GM12865 (cell line): ENCODE results near the gene ADGRL1.
"Not testable (repeated sequence)": the region's sequence is repeated elsewhere in the genome, so short reads cannot be mapped to it uniquely, and the experiment has no call there.

ENCODE experiments used
- DNase-seq: peaks from one replicate; pipeline ENCODE4 v3.0.0; 2010; ENCODE audit warnings: low read depth
- H3K4me3 ChIP-seq: 2 replicates; pipeline ENCODE4 v1.5.1; 2011; ENCODE audit warnings: mild to moderate bottlenecking, low read depth, low read length, control low read depth
- TF ChIP-seq, protein P1 (sequence below): IDR thresholded peaks from 2 replicates; pipeline ENCODE4 v1.5.1; 2011; ENCODE audit warnings: low read length, control low read depth, low read depth, inconsistent platforms; ENCODE audit not compliant: insufficient read depth; ENCODE audit errors: missing control alignments

ADGRL1 gene

DNA sequence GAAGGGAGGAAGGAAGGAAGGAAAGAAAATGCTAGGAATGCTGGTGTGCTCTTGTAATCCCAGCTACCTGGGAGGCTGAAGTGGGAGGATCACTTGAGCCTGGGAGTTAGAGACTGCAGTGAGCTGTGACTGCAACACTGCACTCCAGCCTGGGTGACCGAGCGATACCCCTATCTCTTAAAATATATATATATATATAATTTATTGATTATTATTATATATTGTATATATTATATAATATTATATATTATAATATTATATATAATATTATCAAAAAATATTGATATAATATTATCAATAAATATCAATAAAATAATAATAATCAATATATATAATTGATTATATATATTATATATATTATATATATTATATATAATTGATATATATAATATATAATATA lies 8.6 kb upstream of the ADGRL1 start:
- no peak overlapping the region for H3K4me3 ChIP-seq
- no peak for DNase-seq
- TF ChIP-seq, protein P1, sequence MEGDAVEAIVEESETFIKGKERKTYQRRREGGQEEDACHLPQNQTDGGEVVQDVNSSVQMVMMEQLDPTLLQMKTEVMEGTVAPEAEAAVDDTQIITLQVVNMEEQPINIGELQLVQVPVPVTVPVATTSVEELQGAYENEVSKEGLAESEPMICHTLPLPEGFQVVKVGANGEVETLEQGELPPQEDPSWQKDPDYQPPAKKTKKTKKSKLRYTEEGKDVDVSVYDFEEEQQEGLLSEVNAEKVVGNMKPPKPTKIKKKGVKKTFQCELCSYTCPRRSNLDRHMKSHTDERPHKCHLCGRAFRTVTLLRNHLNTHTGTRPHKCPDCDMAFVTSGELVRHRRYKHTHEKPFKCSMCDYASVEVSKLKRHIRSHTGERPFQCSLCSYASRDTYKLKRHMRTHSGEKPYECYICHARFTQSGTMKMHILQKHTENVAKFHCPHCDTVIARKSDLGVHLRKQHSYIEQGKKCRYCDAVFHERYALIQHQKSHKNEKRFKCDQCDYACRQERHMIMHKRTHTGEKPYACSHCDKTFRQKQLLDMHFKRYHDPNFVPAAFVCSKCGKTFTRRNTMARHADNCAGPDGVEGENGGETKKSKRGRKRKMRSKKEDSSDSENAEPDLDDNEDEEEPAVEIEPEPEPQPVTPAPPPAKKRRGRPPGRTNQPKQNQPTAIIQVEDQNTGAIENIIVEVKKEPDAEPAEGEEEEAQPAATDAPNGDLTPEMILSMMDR, result no peak

DNA sequence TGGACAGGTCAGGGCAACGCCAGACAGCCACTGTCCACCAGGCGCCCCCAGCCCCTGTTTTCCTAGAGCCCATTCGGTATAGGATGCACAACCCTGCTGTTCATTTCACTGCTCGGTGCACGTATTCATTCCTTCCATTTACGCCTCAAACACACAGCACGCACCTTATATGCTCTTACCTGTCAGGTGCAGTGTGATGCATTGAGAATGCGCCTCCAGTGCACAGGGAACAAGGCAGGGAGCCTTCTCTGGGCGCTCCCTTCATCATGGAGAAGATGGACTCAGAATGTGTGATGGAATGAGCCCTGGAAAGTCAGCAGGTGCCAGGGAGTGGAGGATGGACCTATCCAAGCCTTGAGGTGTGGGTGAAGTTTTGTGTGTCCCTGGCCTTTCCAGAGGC lies 4.2 kb upstream of the ADGRL1 start:
- not testable (repeated sequence) for H3K4me3 ChIP-seq, DNase-seq

DNA sequence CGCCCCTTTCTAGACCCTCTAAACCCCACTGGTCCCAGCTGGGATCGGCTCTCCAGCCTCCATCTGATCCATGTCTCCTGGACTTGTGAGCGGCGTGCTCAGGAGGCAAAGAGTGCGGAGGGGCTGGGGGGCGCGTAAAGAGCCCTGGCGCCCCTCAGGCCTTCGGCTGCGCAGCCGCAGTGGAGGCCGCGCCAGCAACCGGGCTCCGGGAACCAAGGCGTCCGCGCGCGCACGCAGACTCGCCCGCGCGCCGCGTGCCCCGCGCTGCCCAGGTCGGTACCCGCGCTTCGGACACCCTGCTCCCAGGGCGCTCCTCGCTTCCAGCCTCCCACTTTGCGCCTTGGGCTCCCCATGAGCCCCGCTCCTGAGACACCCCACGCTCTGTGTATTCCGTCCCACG lies 3.4 kb upstream of the ADGRL1 start:
- DNase-seq, H3K4me3 ChIP-seq: not testable (repeated sequence)

- not testable (repeated sequence) for DNase-seq, H3K4me3 ChIP-seq
Measured at GRCh38 chr19:14208496-14208895, 2.5 kb upstream of the ADGRL1 start.

GRCh38 chr19:14207796-14208195 lies 1.8 kb upstream of the ADGRL1 start:
- H3K4me3 ChIP-seq, DNase-seq: not testable (repeated sequence)

DNA sequence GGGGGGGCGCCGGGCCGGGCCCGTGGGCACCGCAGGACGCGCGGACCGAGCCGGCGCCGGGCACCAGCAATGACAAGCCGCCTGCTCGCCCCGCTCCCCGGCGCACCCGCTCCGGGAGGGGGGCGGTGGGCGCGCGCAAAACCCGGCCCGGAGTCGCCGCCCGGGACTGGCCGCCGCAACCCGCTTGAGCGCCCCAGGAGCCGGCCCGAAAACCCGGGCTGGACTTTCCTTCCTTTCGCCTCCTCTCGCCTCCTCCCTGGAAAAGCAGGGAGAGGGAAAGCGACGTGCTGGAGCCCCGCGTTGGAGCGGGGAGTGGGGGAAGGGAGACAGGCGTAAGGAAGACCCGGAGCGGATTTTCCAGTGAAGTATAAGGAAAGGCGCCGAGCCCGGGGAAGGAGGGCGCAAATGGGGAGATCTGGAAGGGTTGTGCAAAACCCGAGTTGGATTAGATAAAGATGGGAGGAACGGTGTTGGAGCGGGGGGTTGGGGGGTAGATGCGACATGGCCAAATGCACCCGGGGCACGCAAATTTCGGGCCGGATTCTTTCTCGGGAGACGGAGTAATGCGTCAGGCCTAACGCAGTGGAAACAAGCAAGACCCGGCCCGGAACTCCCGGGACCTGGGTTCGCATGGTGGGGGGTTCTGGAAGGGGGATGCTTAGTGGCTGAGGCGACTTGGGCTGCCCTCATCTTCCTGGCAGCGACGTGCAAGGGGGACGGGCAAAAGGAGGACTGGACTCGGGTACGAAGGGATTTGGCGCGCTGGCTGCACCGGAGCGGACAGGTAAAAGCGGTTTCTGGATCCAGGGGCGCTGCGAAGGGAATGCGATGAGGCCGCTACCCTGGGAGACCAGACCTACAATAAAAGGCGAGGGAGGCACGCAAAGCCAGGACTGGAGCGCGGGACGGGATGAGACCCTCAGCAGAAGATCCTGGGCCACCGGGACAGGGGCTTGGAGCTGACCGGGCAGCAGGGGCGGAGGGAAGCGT lies 1.1 kb upstream of the ADGRL1 start:
- peak; percentile 80 for DNase-seq
- H3K4me3 ChIP-seq, result peak overlapping the region; percentile 75

DNA sequence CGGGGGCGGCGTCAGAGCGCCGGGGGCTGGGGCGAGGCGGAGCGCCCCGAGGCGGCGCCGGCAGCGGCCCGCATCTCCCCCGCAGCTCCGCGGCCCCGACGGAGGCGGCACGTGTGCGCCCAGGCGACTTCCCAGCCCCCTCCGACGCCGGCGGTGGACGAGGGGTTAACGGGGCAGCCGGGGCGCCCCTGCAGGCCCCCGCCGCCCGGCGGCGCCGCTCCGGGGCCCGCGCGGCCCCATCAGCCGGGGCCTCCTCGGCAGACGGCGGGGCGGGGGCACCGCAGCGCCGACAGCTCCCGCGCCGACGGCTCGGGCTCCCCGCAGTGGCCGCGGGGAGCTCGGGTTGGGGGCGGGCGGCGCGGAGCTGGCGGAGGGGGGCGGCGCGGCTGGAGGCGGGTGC lies 339 bp upstream of the ADGRL1 start:
- DNase-seq, H3K4me3 ChIP-seq: not testable (repeated sequence)

DNA sequence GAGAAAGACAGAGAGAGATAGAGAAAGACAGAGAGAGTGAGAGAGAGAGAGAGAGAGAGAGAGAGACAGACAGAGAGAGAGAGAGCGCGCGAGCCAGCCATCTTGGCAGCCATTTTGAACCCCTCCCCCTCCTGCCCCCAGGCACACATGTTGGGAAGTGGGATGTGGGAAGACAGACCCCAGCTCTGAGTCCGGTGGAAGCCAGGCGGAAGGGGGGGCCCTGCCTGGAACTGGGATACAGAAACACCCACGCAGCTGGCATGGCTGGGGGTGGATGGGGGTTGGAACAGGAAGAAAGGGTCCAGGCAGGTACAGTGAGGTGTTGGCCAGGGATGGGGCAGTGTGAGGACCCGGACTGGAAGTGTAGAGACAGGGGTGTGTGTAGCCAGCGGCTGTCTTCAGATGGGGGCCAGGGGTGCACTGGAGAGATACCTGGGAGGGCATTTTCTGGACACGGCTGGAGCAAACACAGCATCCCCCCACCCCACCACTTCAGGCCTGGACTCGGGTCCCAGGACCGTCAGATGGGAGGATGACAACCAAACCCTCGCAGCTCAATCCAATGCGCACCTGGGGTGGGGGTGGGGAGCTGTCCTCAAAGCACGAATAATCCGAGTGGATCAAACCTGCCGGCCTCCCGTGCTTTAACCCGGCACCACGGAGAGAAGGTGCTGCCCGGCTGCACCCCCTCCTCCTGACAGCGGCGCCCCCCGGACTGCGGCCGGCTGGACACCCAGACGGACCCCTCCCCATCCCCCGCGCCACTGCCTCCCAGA lies 1.1 kb downstream of the ADGRL1 start:
- not testable (repeated sequence) for DNase-seq, H3K4me3 ChIP-seq

DNA sequence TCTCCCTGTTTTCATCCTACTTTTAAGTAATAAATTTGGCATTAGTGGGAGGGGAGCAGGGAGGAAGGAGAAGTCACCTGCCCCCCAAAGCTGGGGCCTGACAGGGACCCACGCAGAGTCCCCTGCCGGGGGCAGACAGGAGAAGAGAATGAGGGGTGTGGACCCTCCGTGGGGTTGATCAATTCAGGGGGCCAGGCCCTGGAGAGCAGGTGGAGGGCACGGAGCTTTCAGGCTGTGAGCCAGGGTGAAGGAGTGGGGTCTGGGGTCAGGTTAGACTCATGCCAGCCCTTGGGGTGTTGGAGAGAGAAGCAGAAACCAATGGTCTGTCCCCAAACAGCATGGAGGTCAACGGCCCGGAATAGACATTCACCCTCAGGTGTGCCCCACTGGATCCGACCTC lies 1.8 kb downstream of the ADGRL1 start:
- DNase-seq, H3K4me3 ChIP-seq: not testable (repeated sequence)

DNA sequence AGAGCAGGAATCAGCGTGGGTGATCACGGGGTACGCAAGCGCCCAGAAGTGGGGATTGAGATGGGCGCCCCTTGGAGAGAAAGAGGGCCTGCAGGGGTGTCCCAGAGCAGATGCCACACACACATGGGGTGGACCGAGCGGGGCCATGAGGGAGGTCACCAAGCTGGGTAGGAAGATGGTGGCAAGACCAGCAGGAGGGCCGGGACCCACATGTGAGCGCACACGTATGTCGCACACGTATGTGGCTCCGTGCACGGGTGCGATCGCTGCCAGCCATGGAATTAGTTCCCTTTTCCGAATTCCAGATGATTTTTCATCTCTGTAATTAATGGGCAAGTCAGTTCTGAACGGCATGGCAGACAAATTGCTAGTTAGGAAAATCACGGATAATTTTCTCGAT lies 2.2 kb downstream of the ADGRL1 start:
- not testable (repeated sequence) for DNase-seq, H3K4me3 ChIP-seq

GRCh38 chr19:14203177-14203576 lies 2.8 kb downstream of the ADGRL1 start:
- TF ChIP-seq, protein P1, result no peak
- no peak for DNase-seq
- no peak overlapping the region for H3K4me3 ChIP-seq

GRCh38 chr19:14201481-14201880 lies 4.5 kb downstream of the ADGRL1 start:
- H3K4me3 ChIP-seq, DNase-seq: not testable (repeated sequence)
